ENCODE measurements around the gene KLC1.
A peak's percentile ranks its signal among the peaks of the same experiment; 100 is the strongest.

Gene KLC1

DNA sequence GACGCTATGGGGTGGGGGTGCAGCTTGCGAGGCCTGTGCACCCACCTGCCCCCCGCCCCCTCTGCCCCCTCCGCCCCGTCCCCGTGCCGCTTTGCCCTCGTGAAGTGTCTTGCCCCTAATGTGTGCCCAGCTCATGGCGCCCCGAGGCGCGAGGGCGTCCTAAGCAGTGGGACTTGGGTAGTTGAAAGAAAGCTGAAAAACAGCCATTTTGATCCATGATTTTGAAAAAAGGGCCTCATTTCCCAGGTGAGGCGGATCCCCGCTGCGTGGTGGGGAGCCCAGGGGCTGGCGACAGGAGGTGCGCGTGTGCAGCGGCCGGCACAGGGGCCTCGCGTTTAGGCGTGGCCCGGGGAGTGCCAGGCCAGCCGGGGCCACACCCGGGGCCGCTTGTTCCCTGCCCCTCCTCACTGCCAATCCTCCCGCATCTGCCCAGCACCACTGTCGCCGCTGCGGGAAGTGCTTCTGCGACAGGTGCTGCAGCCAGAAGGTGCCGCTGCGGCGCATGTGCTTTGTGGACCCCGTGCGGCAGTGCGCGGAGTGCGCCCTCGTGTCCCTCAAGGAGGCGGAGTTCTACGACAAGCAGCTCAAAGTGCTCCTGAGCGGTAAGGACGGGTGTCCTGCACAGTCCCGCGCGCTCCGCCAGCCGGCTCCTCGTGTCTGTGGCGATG, 98.4 kb downstream of the KLC1 start:
- no peak for DNase-seq (ENCODE audit: low read depth)
- H3K4me3 ChIP-seq (ENCODE audit: low read depth, low read length) = no peak overlapping the region
- TF ChIP-seq, protein P1, sequence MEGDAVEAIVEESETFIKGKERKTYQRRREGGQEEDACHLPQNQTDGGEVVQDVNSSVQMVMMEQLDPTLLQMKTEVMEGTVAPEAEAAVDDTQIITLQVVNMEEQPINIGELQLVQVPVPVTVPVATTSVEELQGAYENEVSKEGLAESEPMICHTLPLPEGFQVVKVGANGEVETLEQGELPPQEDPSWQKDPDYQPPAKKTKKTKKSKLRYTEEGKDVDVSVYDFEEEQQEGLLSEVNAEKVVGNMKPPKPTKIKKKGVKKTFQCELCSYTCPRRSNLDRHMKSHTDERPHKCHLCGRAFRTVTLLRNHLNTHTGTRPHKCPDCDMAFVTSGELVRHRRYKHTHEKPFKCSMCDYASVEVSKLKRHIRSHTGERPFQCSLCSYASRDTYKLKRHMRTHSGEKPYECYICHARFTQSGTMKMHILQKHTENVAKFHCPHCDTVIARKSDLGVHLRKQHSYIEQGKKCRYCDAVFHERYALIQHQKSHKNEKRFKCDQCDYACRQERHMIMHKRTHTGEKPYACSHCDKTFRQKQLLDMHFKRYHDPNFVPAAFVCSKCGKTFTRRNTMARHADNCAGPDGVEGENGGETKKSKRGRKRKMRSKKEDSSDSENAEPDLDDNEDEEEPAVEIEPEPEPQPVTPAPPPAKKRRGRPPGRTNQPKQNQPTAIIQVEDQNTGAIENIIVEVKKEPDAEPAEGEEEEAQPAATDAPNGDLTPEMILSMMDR (conservative IDR thresholded peaks at IDR 0.05; ENCODE audit: low read depth, low read length) = no peak

DNA sequence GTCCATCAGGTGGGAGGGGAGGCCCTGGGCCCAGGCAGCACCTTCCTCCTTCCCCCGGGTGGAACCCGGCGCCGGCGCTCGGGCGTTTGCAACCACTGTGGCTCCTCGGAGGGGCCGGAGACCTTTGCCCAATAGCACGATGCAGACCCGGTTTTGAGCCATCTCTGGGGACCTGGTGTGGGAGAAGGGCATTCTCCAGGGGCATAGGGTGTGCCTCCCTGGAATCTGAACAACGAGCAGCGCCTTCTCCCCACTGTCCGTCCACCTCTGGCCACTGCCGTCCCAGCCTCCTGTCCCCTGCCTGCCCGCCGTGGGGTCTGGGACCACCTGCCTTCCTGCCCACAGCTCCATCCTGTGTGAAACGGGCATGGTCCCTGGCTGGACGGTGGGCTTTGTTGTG, 99.1 kb downstream of the KLC1 start:
- no peak overlapping the region for H3K4me3 ChIP-seq (ENCODE audit: low read depth, low read length)
- no peak for DNase-seq (ENCODE audit: low read depth)
- TF ChIP-seq, protein P1 (conservative IDR thresholded peaks at IDR 0.05; ENCODE audit: low read depth, low read length) = no peak

DNA sequence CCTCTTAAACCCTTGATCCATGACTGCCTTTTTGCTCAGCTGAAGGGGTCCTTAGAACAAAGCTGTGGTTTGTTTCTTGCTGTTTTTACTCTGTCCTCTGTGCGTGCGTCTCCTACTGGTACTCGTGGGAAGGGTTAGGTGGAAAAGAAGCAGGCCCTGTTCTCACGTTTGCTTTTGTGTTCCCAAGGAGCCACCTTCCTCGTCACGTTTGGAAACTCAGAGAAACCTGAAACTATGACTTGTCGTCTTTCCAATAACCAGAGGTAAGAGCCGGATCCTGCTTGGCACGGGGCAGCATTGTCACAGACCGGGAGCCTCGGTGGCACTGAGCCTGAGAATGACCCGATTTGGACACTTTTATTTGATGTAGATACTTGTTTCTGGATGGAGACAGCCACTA, 99.7 kb downstream of the KLC1 start:
- H3K4me3 ChIP-seq (ENCODE audit: low read depth, low read length) = no peak overlapping the region
- DNase-seq (ENCODE audit: low read depth) = no peak
- TF ChIP-seq, protein P1 (conservative IDR thresholded peaks at IDR 0.05; ENCODE audit: low read depth, low read length) = no peak

DNA sequence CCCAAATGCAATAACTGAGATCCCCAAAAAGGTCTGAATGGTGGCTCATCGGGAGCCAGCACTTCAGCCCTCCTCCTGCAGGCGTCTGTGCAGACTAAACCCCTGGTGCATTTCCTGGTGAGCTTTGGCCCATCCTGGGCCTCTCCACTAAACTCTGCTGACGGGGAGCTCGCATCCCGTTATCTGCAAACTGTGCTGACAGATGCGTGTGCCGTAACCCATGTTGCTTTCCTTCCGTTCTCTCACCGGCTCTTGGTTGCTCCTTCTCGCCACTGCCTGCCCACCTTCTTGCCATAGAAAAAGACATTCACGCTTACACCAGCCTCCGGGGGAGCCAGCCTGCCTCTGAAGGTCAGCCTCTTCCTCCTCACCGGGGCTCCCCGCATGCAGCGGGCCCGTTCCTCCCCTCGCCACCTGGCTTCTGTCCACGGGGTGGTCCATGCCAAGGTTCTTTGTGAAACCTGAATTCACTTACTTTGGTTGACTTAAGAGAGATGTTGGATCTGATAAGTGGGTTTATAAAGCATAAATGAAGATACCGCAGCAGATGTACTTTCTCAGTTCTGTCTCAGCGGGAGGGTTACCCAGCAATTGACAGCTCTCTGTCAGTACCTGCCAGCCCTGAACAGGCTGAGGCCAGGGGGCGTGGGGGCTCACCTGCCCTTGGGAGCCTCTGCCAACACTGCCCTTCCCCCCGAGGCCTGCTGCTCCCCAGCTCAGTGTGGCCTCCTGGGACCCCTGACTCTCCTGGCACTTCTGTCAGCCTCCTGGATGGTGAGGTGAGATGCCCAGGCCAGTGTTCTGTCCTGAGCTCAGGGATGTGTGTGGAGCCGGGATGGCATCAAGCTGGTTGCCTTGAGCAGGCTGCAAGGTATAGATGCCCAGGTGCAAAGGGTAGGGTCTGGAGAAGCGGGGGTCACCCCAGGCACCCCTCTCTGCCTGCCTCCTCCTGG, 100.8 kb downstream of the KLC1 start:
- no peak overlapping the region for H3K4me3 ChIP-seq (ENCODE audit: low read depth, low read length)
- no peak for DNase-seq (ENCODE audit: low read depth)
- TF ChIP-seq, protein P1 (conservative IDR thresholded peaks at IDR 0.05; ENCODE audit: low read depth, low read length) = no peak

DNA sequence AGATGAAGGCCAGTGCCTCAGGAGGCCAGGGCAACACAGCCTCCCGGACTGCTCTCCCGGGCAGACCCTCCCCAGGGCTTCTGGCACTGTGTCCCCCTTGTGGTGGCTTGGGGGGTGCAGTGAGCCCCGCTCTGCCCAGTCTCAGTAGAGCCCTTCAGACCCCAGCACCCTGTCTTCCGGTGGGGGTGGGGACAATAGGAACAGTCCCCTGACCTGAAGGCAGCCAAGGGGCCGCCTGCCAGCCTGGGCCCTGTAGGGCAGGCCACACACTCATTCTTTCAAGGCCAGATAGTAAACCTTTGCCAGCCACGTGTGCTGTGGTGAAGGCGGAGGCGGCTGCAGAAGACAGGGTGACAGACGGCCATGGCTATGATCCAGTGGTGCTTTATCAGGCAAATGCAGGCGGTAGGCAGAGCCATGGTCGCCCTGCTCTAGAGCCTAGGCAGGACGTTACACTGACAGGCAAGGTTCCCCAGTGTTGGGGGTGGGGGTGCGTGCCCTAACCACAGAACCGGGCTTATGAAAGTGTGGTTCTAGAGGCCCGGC, 101.6 kb downstream of the KLC1 start:
- no peak overlapping the region for H3K4me3 ChIP-seq (ENCODE audit: low read depth, low read length)
- TF ChIP-seq, protein P1 (conservative IDR thresholded peaks at IDR 0.05; ENCODE audit: low read depth, low read length) = peak; percentile 26
- DNase-seq (ENCODE audit: low read depth) = no peak

DNA sequence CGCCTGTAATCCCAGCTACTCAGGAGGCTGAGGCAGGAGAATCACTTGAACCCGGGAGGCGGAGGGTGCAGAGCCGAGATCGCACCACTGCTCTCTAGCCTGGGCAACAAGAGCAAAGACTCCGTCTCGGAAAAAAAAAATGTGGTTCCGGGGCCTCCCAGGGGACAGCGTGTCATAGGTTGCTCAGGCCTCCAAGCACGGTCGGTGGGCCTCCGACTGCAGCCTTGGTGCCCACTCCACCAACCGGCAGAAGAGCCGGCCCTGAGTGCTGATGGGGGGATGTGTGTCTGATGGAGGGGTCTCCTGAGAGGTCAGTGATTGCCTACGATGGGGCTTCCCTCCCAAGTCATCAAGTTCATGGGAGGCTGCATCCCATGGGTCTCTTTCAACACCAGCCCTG, 102.5 kb downstream of the KLC1 start:
- H3K4me3 ChIP-seq (ENCODE audit: low read depth, low read length) = no peak overlapping the region
- no peak for DNase-seq (ENCODE audit: low read depth)
- TF ChIP-seq, protein P1 (conservative IDR thresholded peaks at IDR 0.05; ENCODE audit: low read depth, low read length) = no peak

Data from choroid plexus epithelial cell (primary cell).